ENCODE data around the gene TSPAN4.
A peak's percentile ranks its signal among the peaks of the same experiment; 100 is the strongest.

TSPAN4 gene

DNA sequence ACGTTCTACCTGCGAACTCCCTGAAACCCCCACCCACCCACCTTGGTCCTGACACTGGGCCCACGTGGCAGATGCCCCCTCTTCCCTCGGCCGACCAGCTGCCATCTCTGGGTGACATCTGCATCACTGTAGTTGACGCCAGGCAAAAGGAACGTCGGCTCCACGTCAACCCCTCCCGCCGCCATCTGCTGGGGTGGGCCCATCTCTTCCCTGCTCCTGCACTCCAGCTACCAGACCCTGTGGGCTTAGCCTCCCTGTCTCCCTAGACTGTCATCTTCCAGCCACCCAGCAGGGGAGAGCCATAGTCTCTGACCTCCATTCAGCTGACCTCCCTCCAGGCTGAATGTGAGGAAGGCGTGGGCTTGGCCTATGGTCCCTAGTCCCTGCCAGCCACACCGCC is 46.6 kb downstream of the TSPAN4 start:
- no peak for DNase-seq (ENCODE audit: low spot score)

DNA sequence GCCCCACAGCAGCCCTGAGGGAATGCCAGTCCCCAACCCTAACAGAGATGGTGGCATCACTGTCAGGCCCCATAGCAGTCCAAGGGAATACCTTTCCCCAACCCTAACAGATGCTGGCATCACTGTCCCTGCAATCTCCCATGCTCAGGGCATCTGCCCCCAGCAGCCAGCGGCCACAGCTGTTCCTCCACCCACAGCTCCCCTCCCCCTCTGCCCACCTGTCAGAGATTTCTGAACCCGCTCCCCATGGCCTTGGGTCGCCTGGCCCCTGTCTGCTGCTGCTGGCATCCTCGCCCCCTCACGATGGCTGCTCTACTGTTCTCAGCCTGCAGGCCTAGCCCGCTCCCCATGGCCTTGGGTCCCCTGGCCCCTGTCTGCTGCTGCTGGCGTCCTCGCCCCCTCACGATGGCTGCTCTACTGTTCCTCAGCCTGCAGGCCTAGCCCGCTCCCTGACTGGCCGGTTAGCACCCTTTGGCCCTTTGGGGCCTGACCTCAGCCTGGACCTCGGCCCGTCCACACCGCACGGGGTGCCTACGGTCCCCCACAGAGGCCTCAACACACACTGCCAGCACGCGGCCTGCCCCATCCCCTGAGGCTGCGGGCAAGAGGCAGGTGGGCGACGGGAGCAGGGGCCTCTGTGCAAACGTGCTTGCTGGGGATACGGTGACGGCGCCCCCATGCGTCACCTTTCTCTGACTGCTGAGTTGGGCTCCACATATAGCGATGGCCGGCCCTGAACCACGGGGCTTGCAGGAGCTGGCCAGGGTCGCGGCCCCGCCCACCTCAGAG is 47.2 kb downstream of the TSPAN4 start:
- DNase-seq (ENCODE audit: low spot score): no peak

DNA sequence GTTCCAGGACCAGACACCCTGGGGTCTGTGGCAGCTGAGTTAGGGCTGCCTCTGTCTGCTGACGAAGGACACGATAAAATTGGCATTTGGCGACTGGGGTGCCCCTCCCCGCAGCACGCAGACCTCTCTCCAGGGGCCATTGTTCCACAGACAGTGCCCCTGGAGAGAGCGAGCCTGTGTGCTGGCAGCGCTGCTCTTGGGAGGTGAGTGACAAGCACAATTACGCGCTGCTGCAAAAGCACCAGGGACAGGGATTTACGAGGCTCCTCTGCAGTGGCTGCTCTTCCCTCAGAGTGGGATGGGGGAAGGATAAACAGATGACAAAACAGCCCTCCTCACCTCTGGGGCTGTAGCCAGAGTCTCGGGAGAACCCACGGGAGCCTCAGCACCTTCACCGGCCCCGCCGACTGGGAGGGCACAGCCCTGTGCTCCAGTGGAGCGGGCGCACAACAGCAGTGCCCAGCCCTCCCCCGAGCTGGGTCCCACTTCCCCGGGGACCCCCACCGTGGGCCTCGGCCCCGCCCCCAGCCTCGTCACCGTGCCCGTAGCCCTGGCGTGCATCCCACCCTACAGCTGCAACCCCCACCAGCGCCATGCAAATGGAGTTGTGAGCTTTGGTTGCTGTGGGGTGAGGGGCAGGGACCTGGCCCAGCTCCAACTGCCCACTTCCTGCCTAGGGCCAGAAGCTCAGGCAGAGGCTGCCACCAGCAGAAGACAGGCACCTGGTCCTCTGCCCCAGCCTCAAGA is 48.3 kb downstream of the TSPAN4 start:
- DNase-seq (ENCODE audit: low spot score): no peak

DNA sequence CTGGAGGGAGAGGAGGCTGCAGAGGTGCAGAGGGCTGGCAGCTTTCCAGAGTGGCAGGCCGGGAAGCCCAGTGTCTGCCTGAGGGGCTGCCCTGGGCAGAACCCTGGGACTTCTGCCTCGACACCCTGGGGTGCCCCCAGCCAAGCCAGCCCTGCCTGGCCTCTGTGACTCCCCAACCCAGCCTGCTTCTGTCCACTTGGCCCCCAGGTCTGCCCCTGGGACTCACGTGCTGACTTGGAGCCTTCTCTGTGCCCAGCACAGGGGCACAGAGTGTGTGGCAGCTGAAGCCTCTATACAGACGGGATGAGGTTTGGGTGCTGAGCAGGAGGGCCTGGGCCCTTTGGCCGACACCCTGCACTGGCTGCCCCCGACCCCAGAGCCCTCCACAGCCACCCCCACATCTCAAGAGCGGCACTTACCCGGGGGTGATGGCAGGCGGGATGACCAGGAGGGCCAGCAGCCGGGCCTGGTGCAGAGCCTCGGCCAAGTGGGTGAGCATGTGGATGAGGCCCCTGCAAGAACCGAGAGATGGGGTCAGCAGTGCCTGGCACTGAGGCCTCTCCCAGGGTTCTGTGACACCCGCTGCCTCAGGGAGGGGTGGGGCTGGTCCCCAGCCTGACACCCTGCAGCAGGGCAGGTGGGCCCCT is 50.5 kb downstream of the TSPAN4 start:
- DNase-seq (ENCODE audit: low spot score): no peak

DNA sequence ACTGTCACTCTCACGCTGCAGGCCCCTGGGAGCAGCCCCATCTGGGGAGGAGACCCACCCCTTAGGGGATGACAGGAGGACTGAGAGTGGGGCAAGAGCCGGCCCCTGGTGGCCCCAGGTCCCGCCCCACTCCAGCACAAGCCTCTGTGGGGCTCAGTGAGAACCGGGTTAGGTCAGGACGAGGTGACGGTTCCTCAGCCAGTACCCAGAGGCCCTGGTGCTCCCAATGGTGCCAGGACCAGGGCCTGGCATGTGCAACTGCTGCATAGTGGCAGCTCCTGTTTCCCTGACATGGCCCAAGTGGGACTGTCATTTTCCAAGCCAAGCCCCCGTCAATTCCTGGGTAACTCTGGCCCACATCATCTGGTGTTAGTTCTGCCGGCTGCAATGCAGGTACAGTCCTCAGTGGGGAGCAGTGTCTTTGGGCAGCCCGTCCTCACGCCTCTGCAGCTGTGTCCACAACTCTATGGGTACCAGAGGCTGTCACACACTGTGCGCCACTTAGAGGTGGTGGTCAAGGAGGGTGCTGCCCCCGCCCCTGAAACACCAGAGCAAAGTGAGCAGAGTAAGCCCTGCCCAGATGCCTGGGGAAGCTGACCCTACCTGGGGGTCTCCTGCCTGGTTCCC is 52.0 kb downstream of the TSPAN4 start:
- DNase-seq (ENCODE audit: low spot score): no peak

DNA sequence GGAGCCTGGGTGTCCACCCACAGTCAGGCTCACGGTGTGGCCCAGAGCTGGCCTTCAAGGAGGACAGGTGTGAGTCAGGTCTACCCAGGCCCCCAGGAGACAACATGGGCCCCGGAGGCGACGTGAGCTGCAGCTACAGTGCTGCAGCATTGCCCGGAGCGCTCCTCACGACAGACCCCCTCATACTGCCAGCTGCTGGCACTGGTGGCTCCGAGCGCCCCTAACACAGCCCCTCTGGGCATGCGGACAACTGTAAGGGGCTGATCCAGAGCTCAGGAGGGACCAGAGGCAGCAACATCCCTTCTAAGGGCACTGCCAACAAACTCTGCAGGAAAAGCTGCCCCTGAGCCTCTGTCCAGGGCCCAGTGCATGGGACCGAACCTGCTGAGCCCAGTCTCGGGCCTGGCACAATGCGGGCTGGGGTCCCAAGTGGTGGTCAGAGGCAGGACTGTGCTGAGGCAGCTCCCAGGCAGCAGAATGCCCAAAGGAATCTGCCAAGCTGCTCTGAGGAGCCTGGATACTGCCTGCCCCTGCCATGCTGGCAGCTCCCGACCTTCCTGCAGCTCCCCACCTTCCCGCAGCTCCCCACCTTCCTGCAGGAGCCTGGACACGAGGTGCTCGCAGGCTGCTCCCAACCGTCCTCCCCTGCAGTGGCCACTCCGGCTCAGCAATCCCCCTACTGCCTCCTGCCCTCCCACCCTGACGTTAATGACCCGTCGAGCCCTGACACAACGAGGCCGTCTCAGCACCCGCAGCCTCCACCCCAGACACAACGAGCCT is 52.9 kb downstream of the TSPAN4 start:
- no peak for DNase-seq (ENCODE audit: low spot score)

GRCh38 chr11:897253-898142 is 54.8 kb downstream of the TSPAN4 start:
- DNase-seq (ENCODE audit: low spot score): no peak

DNA sequence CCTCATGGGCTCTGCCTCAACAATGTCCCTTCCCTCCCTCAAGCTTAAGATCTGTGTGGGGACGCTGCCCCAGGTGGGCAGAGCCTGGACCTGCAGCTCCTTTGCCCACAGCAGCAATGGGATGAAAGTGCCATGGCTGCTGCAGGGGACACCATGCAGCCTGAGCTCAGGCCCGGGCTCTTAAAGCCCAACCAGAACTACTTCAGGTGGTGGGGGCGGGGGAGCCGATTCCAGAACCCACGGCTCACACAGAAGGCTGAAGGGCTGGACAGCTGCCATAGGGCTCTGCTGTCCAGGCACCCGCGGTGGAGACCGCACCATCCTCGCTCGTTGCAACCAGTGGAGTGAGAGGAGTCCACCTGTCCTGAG is 55.5 kb downstream of the TSPAN4 start:
- peak; percentile 14 for DNase-seq (ENCODE audit: low spot score)

- peak; percentile 12 for DNase-seq (ENCODE audit: low spot score)
Observed at GRCh38 chr11:898540-899190, 56.0 kb downstream of the TSPAN4 start.

DNA sequence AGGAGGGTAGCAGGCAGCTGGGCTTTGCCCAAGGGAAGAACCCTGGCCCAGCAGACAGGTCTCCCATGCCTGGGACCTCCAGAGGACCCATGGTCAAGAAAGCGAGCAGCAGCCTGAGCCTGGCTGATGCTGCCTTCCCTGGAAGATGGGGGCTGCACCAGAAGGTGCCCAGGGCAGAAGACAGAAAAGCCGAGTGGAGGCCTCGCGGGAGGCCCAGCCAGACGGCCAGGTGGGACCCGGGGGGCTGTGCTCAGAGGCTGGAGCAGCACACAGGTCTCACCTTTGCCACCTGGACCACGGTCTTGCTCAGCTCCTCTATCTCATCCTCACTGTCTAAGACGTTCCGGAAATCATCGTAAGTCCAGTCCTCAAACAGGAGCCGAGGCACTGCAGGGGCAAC is 57.1 kb downstream of the TSPAN4 start:
- no peak for DNase-seq (ENCODE audit: low spot score)

- no peak for DNase-seq (ENCODE audit: low spot score)
Observed at GRCh38 chr11:900545-900944, 57.9 kb downstream of the TSPAN4 start.

GRCh38 chr11:901452-902061 is 58.9 kb downstream of the TSPAN4 start:
- DNase-seq (ENCODE audit: low spot score): no peak

GRCh38 chr11:904380-904779 is 61.7 kb downstream of the TSPAN4 start:
- DNase-seq (ENCODE audit: low spot score): no peak

DNA sequence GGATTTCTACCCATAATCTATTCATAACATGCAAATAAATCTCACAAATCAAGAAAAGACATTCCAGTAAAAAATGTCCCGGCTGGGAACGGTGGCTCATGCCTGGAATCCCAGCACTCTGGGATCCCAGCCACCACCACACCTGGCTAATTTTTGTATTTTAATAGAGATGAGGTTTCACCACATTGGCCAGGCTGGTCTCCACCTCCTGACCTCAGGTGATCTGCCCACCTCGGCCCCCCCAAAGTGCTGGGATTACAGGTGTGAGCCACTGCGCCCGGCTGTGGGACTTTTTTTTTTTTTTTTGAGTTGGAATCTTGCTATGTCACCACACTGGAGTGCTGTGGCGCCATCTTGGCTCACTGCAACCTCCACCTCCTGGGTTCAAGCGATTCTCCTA is 63.3 kb downstream of the TSPAN4 start:
- DNase-seq (ENCODE audit: low spot score): no peak

DNA sequence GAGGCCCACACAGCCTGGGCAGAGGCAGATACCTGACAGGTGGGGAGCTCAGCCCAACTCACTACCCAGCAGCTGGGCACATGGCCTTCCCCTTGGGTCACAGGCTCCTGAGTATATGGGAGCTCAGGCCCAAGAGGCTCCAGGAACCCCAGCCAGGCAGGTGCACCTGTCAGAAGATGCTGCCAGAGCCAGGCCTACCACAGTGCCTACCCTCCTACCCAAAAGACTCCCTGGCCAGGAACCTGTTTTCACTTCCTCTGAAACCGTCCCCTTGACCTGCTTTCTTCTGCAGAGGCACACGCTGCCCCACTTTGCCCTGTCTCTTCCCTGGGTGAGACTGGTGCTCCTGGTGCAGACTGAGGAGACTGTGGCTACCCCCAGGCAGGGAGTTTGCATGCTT is 65.0 kb downstream of the TSPAN4 start:
- DNase-seq (ENCODE audit: low spot score): no peak

GRCh38 chr11:908273-908672 is 65.6 kb downstream of the TSPAN4 start:
- no peak for DNase-seq (ENCODE audit: low spot score)

DNA sequence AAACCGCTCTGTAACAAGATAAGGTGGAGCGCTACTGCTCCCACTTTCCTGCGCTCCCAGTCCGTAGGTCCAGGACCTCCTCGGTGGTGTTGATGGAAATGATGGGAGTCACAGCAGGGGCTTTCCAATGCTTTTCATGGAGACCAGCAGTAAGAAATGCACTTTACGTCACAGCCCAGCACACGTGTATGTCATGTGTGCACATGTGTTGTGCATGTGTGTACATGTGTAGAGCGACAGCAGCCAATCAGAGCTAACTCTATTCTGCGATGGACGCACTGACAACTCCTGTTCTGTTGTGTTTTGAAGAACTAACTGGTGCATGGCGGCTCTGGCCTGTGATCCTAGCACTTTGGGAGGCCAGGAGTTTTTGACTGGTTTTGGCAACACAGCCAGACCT is 66.8 kb downstream of the TSPAN4 start:
- no peak for DNase-seq (ENCODE audit: low spot score)

DNA sequence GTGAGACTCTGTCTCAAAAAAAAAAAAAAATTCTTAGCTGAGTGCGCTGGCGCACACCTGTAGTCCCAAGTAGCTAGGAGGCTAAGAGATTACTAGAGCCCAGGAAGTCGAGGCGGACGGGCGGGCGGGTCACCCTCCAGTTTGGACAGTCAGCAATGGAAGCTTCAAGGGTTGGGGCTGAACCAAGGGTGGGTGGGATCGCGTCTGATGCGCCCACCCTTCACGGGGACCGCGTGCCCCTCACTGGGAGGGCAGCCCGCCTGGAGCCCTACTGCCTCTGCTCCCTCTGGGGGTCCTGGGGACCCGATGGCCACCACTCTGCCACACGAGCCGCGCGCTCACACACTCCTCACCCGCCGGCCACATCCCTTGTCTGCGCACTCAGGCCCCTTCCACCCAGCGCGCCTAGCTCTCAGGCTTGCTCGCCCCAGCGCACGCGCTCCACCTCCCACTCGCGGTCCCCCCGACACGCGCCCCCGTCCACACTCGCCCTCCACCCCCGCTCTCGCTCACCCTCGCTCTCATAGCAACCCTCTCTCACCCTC is 67.5 kb downstream of the TSPAN4 start:
- no peak for DNase-seq (ENCODE audit: low spot score)

GRCh38 chr11:910589-911030 is 68.0 kb downstream of the TSPAN4 start, which contains the start of gene CHID1:
Gene CHID1 (minus strand): TSS chr11:910810. CDS start chr11:904816, 5,994 bp downstream.
- peak; percentile 81 for DNase-seq (ENCODE audit: low spot score)

All from SW480 (cell line).